H1 (cell line): ENCODE measurements around the gene DOCK3.

Experiments
- ATF2 ChIP-seq: IDR thresholded peaks from 2 replicates; pipeline ENCODE4 v1.6.1; 2012; ENCODE audit warnings: low read length, inconsistent platforms
- CHD2 ChIP-seq: IDR thresholded peaks from 2 replicates; pipeline ENCODE4 v1.6.1; 2012; ENCODE audit warnings: low read length, improper control_type of control experiment
- CREB1 ChIP-seq: IDR thresholded peaks from 2 replicates; pipeline ENCODE4 v1.6.1; 2012; ENCODE audit warnings: inconsistent platforms
- CTCF ChIP-seq, 3 experiments: IDR thresholded peaks; 1 replicate in 2 of 3; 2 replicates in 1 of 3; pipeline versions ENCODE4 v1.5.1 to v1.6.1; 2011; ENCODE audit warnings: low read length in 3 of 3, mild to moderate bottlenecking in 3 of 3, inconsistent platforms in 2 of 3, low read depth in 1 of 3, moderate library complexity in 1 of 3; ENCODE audit not compliant: insufficient read depth in 1 of 3; ENCODE audit errors: control extremely low read depth in 1 of 3
- EZH2 ChIP-seq: fragments of 200-600 bp; sonication (generic); IDR thresholded peaks from 2 replicates; pipeline ENCODE4 v1.7.1; 2012; ENCODE audit warnings: low read depth, mild to moderate bottlenecking, moderate library complexity, low read length, inconsistent platforms; ENCODE audit not compliant: severe bottlenecking
- KDM1A ChIP-seq: fragments of 200-600, 300-600 bp; sonication (generic); IDR thresholded peaks from 2 replicates; pipeline ENCODE4 v1.7.1; 2016; ENCODE audit warnings: mild to moderate bottlenecking, low read length, borderline replicate concordance
- NRF1 ChIP-seq: IDR thresholded peaks from 2 replicates; pipeline ENCODE4 v1.6.1; 2011; ENCODE audit warnings: mild to moderate bottlenecking, low read depth, low read length, improper control_type of control experiment
- POLR2A ChIP-seq, 2 experiments: IDR thresholded peaks; 1 replicate in 1 of 2; 2 replicates in 1 of 2; pipeline ENCODE4 v1.6.1; 2011; ENCODE audit warnings: low read depth in 2 of 2, low read length in 2 of 2, mild to moderate bottlenecking in 2 of 2; ENCODE audit errors: control extremely low read depth in 1 of 2
- POLR2AphosphoS5 ChIP-seq: IDR thresholded peaks from 2 replicates; pipeline ENCODE4 v1.6.1; 2011; ENCODE audit warnings: low read depth, low read length
- RAD21 ChIP-seq, 2 experiments: IDR thresholded peaks in 1 of 2; conservative IDR thresholded peaks in 1 of 2; 2 replicates each; pipeline ENCODE4 v1.6.1; 2011; ENCODE audit warnings: low read depth in 2 of 2, low read length in 2 of 2, improper control_type of control experiment in 1 of 2, inconsistent platforms in 1 of 2, mild to moderate bottlenecking in 1 of 2, moderate library complexity in 1 of 2
- RNF2 ChIP-seq: fragments of 200-900, 300-1000 bp; sonication (generic); IDR thresholded peaks from 2 replicates; pipeline ENCODE4 v1.7.1; 2016; ENCODE audit warnings: borderline replicate concordance, low read depth, mild to moderate bottlenecking, antibody characterized with exemption, low read length; ENCODE audit not compliant: poor library complexity, severe bottlenecking; ENCODE audit errors: missing control alignments
- TEAD4 ChIP-seq: IDR thresholded peaks from 2 replicates; pipeline ENCODE4 v1.6.1; 2012; ENCODE audit warnings: low read depth, low read length, inconsistent platforms, mixed read lengths
- TF ChIP-seq, protein P1 (sequence below): IDR thresholded peaks from 2 replicates; pipeline ENCODE4 v1.6.1; 2012; ENCODE audit warnings: inconsistent platforms

DNA sequence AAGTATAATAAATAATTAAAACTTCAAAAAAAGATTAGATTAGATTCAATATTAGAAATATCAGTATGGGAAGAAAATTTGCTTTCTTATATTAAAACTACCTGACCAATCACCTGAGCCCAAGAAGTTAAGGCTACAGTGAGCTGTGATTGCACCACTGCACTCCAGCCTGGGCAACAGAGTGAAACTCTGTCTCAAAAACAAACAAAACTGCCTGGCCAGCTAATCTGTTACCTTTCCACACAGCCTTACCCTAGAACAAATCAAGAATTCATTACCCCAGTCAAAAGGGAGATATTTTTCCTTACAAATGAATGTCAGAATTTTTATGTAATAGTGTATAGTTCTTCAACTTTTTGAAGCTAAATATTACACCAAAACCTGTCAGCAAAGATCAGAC, 593.4 kb downstream of the DOCK3 start:
- TF ChIP-seq CTCF (IDR thresholded peaks at IDR 0.05; ENCODE audit: control extremely low read depth in 1 of 3, insufficient read depth in 1 of 3, low read depth in 1 of 3, low read length in 3 of 3): no peak
- TF ChIP-seq KDM1A: no peak
- TF ChIP-seq POLR2AphosphoS5: no peak
- no peak for TF ChIP-seq RAD21 (IDR thresholded peaks at IDR 0.05 in 1 of 2, conservative IDR thresholded peaks at IDR 0.05 in 1 of 2; ENCODE audit: low read depth in 2 of 2, low read length in 2 of 2)
- TF ChIP-seq, protein P1, sequence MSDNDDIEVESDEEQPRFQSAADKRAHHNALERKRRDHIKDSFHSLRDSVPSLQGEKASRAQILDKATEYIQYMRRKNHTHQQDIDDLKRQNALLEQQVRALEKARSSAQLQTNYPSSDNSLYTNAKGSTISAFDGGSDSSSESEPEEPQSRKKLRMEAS: no peak
- TF ChIP-seq POLR2A (IDR thresholded peaks at IDR 0.05; ENCODE audit: control extremely low read depth in 1 of 2, low read depth in 2 of 2, low read length in 2 of 2): no peak
- no peak for TF ChIP-seq TEAD4
- TF ChIP-seq NRF1: no peak
- no peak for TF ChIP-seq ATF2
- no peak for TF ChIP-seq CREB1
- TF ChIP-seq EZH2: no peak
- no peak for TF ChIP-seq RNF2
- no peak for TF ChIP-seq CHD2
